ENCODE results near the gene JAZF1.

Gene JAZF1

GRCh38 chr7:27846388-27846787 lies 334.2 kb downstream of the JAZF1 start:
- no peak for DNase-seq (ENCODE audit: low read depth in 2 of 3, low spot score in 2 of 3)

- DNase-seq (ENCODE audit: low read depth in 2 of 3, low spot score in 2 of 3): no peak
Measured at GRCh38 chr7:27843584-27844305, 336.9 kb downstream of the JAZF1 start.

GRCh38 chr7:27842851-27843250 lies 337.7 kb downstream of the JAZF1 start:
- DNase-seq (ENCODE audit: low read depth in 2 of 3, low spot score in 2 of 3): no peak

DNA sequence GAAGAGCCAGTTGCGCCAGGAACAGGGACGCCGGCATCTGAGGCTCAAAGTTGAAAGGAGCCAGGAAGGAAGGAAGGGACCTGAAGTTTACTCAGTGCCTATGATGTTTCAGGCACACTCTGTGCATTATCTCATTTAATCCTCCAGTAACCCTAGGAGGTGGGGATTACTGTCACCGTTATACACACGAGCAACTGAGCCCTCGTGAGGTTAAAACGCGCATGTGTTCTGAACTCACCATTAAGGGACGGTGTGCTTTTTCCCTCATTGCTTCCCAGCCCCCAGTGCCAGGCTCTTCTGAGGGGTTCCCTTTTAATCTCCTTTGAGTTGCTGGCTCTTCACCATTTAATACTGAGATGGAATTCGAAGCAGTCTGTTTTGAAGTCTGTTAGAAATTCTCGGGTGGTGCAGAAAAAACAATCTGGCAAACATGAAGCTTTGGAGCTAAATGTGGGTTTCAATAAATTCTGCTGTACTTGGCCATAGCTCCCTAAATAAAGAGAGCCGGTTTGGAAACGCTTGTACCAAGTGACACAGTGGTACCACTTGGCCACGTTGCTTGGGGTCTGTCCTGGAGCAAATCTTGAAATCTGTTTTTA lies 338.4 kb downstream of the JAZF1 start:
- DNase-seq (ENCODE audit: low read depth in 2 of 3, low spot score in 2 of 3): no peak

DNA sequence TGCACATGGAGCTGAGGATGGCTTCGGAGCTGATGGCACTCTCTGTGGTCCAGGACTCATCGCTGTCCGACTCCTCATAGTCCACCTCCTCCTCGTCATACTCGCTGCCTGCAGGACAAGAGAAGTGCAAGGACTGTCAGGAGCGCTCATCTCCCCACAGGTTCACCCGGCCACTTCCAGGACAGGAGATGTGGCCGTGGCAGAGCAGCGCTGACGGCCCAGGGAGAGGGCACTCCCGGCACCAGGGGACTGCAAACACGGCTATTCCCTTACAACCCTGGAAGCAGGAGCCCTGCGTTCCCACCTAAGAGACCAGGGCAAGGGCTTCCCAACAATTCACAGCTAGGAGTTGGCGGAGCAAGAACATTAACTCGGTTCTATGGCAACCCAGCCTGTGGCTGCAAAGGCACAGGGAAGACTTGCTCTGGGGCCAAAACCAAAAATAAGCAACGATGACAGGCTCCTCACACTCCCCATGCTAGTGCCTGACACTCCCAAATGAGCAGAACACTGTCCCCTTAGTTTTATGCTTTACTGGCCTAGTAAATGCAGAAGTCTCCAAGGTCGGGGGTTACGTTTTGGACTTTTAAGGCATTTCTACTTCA lies 339.7 kb downstream of the JAZF1 start:
- no peak for DNase-seq (ENCODE audit: low read depth in 2 of 3, low spot score in 2 of 3)

GRCh38 chr7:27840313-27840712 lies 340.3 kb downstream of the JAZF1 start:
- no peak for DNase-seq (ENCODE audit: low read depth in 2 of 3, low spot score in 2 of 3)

DNA sequence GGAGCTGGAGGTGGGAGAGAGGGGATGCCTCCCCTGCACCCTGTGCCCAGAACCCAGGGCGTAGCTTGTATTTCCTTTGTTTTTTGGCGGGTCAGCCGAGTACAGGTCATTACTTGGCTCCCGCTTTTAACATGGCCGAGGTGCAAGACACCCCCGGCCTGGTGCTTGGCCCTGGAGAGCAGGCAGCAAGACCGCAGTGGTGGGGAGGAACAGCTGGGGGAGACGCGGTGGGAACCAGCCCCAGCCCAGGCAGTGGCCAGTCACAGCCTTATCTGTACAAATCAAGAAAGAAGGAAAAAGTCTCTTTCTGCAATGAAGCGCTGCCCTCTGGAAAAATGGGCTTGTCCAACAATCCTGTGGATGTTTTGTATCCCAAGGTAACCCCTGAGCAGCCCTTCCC lies 341.5 kb downstream of the JAZF1 start:
- DNase-seq (ENCODE audit: low read depth in 2 of 3, low spot score in 2 of 3): no peak

GRCh38 chr7:27836536-27836935 lies 344.1 kb downstream of the JAZF1 start:
- no peak for DNase-seq (ENCODE audit: low read depth in 2 of 3, low spot score in 2 of 3)

GRCh38 chr7:27835376-27835775 lies 345.2 kb downstream of the JAZF1 start:
- no peak for DNase-seq (ENCODE audit: low read depth in 2 of 3, low spot score in 2 of 3)

DNA sequence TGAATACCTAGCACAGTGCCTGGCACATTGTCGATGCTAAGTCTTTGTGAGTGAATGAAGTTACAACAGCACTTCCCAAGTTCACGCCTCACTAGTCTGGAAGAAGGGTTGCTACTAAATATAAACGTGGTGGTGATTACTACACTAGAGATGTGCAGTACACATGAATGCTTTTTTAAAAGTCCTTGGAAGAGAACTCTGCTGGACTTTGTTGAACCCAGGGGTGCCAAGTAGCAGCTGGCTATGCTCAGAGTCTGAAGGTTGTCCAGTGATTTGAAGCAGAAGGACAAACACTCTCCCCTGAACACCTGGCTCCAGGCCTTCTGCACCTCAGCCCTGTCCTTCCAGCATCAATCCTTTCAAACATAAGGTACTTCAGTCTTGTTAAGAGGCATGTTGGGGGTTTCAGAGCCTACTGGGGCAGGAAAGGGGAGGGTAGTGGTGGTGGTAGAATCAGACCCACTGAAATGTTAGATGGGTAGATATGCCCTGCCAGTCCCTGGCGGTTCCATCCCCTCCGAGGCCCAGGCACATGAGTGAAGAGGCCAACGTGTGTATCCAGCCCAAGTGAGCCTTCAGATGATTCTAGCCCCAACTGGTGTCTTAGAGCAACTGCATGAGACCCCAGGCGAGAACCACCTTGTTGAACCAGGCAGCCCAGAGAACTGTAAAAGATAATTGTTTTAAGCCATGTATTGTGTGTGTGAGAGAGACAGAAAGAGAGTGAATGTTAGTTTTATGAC lies 346.2 kb downstream of the JAZF1 start:
- no peak for DNase-seq (ENCODE audit: low read depth in 2 of 3, low spot score in 2 of 3)

DNA sequence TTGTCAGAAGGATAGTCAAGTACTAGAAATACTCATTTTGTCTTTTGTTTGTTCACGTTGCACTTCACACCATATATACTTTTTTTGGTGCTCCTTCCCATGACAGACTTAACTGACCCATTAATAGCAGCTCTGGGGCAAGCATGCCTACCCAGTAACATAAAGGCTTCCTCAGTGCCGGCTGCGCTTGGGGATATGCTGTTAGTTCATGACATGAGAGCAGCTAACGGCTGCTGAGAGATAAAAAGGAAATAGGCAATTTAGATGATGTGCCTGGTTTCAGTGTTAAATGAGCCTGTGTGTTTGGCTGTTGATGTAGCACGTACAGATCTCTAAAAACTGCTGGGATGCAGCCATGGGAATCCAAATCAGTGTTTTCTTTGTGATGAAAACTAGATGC lies 354.2 kb downstream of the JAZF1 start:
- DNase-seq (ENCODE audit: low read depth in 2 of 3, low spot score in 2 of 3): no peak

GRCh38 chr7:27825891-27826290 lies 354.7 kb downstream of the JAZF1 start:
- DNase-seq (ENCODE audit: low read depth in 2 of 3, low spot score in 2 of 3): no peak

DNA sequence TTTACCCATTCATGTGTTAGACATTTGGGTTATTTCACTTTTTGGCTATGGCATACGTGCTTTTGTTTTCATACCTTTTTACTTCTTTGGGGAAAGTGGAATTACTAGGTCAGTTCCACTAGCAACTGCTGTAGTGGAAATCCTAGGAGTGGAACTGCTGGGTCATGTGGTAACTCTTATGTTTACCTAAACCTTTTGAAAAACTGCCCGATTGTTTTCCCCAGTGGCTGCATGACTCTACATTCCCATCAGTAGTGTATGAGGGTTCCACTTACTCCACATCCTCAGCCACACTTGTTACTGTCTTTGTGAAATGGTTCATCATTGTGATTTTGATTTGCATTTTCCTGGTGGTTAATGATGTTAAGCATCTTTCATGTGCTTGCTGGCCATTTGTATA lies 358.4 kb downstream of the JAZF1 start:
- DNase-seq (ENCODE audit: low read depth in 2 of 3, low spot score in 2 of 3): no peak

DNA sequence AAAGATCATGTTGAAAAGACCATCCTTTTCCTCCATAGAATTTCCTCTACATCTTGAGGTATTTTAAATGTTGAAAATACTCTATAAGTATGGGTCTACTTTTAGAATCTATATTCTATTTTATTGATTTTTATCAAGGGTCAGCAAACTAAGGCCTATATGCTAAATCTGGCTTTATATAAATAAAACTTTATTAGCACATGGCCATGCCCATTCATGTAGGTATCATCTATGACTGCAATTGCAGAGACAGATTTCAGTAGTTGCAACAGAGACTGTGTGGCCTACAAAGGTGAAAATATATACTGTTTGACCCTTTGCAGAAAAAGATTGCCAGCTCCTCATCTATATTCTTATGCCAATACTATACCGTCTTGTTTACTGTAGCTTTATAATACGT lies 367.9 kb downstream of the JAZF1 start:
- DNase-seq (ENCODE audit: low read depth in 2 of 3, low spot score in 2 of 3): no peak

GRCh38 chr7:27810186-27810585 lies 370.4 kb downstream of the JAZF1 start:
- DNase-seq (ENCODE audit: low read depth in 2 of 3, low spot score in 2 of 3): no peak

DNA sequence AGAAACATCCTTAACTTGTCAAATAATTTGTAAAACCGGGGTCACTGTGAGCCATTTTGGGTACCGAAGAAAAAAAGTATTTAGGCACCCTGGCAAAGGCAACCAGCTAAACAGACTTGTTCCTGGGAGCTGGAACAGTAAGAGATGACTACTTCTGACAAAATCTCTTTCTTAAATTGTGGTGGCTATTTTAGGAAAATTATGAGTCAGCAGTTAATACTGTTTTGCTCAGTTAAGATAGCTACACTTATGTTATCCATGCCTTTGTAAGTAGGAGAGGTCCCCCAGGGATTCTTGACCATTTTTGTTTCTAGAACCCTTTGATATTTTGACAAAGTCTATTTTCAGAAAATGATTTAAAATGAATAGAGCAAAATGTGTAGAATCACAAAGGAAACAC lies 372.0 kb downstream of the JAZF1 start:
- DNase-seq (ENCODE audit: low read depth in 2 of 3, low spot score in 2 of 3): no peak

- no peak for DNase-seq (ENCODE audit: low read depth in 2 of 3, low spot score in 2 of 3)
Measured at GRCh38 chr7:27804139-27804538, 376.5 kb downstream of the JAZF1 start.

GRCh38 chr7:27802999-27803398 lies 377.6 kb downstream of the JAZF1 start:
- DNase-seq (ENCODE audit: low read depth in 2 of 3, low spot score in 2 of 3): no peak

DNA sequence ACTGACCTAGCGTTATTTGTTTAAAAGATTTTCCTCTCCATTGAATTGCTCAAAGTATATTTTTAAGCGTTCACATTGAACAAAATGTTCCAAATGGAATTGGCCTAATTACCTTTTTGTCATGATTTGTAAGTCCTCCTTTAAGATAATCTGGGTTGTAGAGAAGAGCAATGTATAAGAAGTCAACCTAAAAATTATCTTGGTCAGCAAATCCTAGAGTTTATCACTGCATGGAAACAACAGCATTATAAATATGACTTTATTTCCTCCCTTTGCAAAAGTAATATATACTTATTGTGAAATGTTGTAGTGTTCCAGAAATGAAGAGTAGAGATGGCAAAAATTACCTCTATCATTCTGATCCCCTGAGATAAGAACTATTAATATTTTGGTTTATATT lies 381.4 kb downstream of the JAZF1 start:
- no peak for DNase-seq (ENCODE audit: low read depth in 2 of 3, low spot score in 2 of 3)

- DNase-seq (ENCODE audit: low read depth in 2 of 3, low spot score in 2 of 3): no peak
Measured at GRCh38 chr7:27795977-27796376, 384.6 kb downstream of the JAZF1 start.

DNA sequence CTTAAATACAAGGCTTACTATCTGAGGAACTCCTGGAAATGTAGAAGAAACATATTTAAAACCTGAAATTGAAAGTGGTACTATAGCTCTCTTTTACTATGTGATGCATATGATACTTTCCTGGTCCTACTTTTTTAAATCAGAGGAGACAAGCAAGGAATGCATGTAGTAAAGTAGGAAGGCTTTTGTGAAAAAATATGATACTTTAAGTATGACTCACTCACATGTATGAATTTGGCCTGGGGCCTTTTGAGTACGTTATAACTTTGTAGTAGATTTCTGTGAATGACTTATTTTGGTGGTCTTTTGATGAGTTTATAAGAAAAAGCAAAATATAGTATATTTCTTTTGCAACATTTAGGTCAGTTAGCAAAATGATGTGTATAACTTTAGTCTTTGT lies 386.8 kb downstream of the JAZF1 start:
- DNase-seq (ENCODE audit: low read depth in 2 of 3, low spot score in 2 of 3): no peak

GRCh38 chr7:27788437-27788836 lies 392.2 kb downstream of the JAZF1 start:
- no peak for DNase-seq (ENCODE audit: low read depth in 2 of 3, low spot score in 2 of 3)
